Vagina (tissue), 2 donors: ENCODE data around the gene GPR37L1. TPM values are rescaled to one million over a fixed set of nuclear protein-coding genes. Genes with fewer than 3 reads are reported as not detected.
A peak's percentile ranks its signal among the peaks of the same experiment; 100 is the strongest.

Experiments
- DNase-seq, 2 donors: peaks; one replicate each; pipeline ENCODE4 v3.0.0-alpha.2; 2017; ENCODE audit errors: extremely low spot score in 2 of 2
- H3K27ac ChIP-seq: fragments of 200-600 bp; sonication (generic); one replicate; pipeline ENCODE4 v1.5.1; 2019
- H3K27me3 ChIP-seq: fragments of 200-600 bp; sonication (generic); one replicate; pipeline ENCODE4 v1.5.1; 2019
- H3K36me3 ChIP-seq, 2 donors: fragments of 200-600 bp; sonication (generic); one replicate each; pipeline ENCODE4 v1.5.1; 2017 to 2019
- H3K4me1 ChIP-seq: fragments of 200-600 bp; sonication (generic); one replicate; pipeline ENCODE4 v1.5.1; 2019
- H3K4me3 ChIP-seq, 2 donors: fragments of 200-600 bp; sonication (generic); 1 replicate in 1 of 2; 2 replicates in 1 of 2; pipeline ENCODE4 v1.5.1; 2016 to 2019
- H3K9me3 ChIP-seq: fragments of 200-600 bp; sonication (generic); one replicate; pipeline ENCODE4 v1.5.1; 2019
- POLR2A ChIP-seq, 2 donors: fragments of 450-650 bp; IDR thresholded peaks; one replicate each; pipeline ENCODE4 v1.6.1; 2017; ENCODE audit warnings: antibody characterized with exemption in 2 of 2, mild to moderate bottlenecking in 2 of 2, moderate library complexity in 2 of 2
- POLR2AphosphoS5 ChIP-seq, 2 donors: sonication (generic); formaldehyde crosslinking; IDR thresholded peaks; one replicate each; pipeline ENCODE4 v1.9.0; 2017; ENCODE audit warnings: antibody characterized with exemption in 2 of 2, mild to moderate bottlenecking in 2 of 2, low read depth in 1 of 2; ENCODE audit not compliant: insufficient read depth in 1 of 2
- intact Hi-C: fragments of 100-400 bp; cut with DNase I; formaldehyde crosslinking; loops from one replicate; pipeline ENCODE4 v1.15.1; 2023
- total RNA-seq: library from RNA; depleted of rRNA; stranded (reverse); fragments of >200 nt; gene quantifications from one replicate; pipeline ENCODE4 v1.2.3, GENCODE V29; 2016
- TF ChIP-seq, protein P1 (sequence below), 3 experiments: fragments of 450-650 bp in 2 of 3; fragments of 200-600 bp in 1 of 3; sonication (generic) in 1 of 3; IDR thresholded peaks; one replicate each; pipeline ENCODE4 v1.5.1; 2017 to 2019; ENCODE audit warnings: antibody characterized with exemption in 3 of 3, mild to moderate bottlenecking in 2 of 3, moderate library complexity in 2 of 3

The GPR37L1 gene, protein sequence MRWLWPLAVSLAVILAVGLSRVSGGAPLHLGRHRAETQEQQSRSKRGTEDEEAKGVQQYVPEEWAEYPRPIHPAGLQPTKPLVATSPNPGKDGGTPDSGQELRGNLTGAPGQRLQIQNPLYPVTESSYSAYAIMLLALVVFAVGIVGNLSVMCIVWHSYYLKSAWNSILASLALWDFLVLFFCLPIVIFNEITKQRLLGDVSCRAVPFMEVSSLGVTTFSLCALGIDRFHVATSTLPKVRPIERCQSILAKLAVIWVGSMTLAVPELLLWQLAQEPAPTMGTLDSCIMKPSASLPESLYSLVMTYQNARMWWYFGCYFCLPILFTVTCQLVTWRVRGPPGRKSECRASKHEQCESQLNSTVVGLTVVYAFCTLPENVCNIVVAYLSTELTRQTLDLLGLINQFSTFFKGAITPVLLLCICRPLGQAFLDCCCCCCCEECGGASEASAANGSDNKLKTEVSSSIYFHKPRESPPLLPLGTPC
- 0.25 TPM for total RNA-seq

GRCh38 chr1:202122639-202123335 is at the start of gene GPR37L1:
Gene GPR37L1, plus strand, starts transcription at chr1:202122917. Its CDS starts 47 bp downstream, at chr1:202122964.
- TF ChIP-seq POLR2AphosphoS5 (IDR thresholded peaks at IDR 0.05; ENCODE audit: insufficient read depth in 1 of 2, low read depth in 1 of 2) (no peak), POLR2A (IDR thresholded peaks at IDR 0.05) (no peak)
- TF ChIP-seq, protein P1, sequence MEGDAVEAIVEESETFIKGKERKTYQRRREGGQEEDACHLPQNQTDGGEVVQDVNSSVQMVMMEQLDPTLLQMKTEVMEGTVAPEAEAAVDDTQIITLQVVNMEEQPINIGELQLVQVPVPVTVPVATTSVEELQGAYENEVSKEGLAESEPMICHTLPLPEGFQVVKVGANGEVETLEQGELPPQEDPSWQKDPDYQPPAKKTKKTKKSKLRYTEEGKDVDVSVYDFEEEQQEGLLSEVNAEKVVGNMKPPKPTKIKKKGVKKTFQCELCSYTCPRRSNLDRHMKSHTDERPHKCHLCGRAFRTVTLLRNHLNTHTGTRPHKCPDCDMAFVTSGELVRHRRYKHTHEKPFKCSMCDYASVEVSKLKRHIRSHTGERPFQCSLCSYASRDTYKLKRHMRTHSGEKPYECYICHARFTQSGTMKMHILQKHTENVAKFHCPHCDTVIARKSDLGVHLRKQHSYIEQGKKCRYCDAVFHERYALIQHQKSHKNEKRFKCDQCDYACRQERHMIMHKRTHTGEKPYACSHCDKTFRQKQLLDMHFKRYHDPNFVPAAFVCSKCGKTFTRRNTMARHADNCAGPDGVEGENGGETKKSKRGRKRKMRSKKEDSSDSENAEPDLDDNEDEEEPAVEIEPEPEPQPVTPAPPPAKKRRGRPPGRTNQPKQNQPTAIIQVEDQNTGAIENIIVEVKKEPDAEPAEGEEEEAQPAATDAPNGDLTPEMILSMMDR (IDR thresholded peaks at IDR 0.05) = peak in 1 of 3 experiments; percentile 39
- no peaks in the 10 kb centered on the region for H3K9me3 ChIP-seq
- H3K27me3 ChIP-seq = no peaks in the 10 kb centered on the region
- DNase-seq = no peak
- H3K4me1 ChIP-seq = no peaks in the 10 kb centered on the region
- intact Hi-C loops = no loop called here
- no peak within 1 kb of the TSS for H3K4me3 ChIP-seq
- H3K27ac ChIP-seq = no peak within 1 kb of the TSS
- H3K36me3 ChIP-seq = no peaks in the 10 kb centered on the region

GRCh38 chr1:202073206-202073605 is 49.5 kb upstream of the GPR37L1 start:
- intact Hi-C loops = no loop called here
- no peak overlapping the region for H3K27ac ChIP-seq

DNA sequence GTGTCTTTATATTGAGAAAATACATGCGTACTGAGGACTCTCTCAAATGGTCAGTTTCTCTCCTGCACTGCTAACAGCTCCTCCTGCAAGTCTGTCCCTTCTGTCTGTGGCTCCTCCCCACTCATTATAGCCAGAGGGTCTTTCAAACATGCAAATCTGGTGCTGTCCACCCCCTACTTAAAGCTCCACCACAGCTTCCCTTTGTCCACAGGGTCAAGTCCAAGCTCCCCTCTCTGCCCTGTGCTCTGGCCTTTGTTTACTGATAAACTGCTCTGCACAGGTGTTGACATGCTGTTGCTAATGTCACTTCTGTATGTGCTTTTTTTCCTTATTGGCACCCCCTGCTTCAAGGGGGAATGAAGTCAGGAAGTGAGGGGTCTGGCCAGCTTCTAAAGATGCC is 47.7 kb upstream of the GPR37L1 start:
- no peaks in the 10 kb centered on the region for H3K4me1 ChIP-seq
- TF ChIP-seq POLR2A (IDR thresholded peaks at IDR 0.05) = no peak
- TF ChIP-seq, protein P1 (IDR thresholded peaks at IDR 0.05) = no peak
- TF ChIP-seq POLR2AphosphoS5 (IDR thresholded peaks at IDR 0.05; ENCODE audit: insufficient read depth in 1 of 2, low read depth in 1 of 2) = no peak
- H3K27me3 ChIP-seq = no peaks in the 10 kb centered on the region
- DNase-seq = no peak
- intact Hi-C loops = no loop called here
- H3K27ac ChIP-seq = no peak overlapping the region
- no peak overlapping the region for H3K4me3 ChIP-seq
- no peaks in the 10 kb centered on the region for H3K9me3 ChIP-seq
- H3K36me3 ChIP-seq = no peaks in the 10 kb centered on the region

More at GRCh38 chr1:202073206-202073605, 49.5 kb upstream of the GPR37L1 start:
- H3K27me3 ChIP-seq = no peaks in the 10 kb centered on the region
- TF ChIP-seq, protein P1 (IDR thresholded peaks at IDR 0.05) = no peak
- TF ChIP-seq POLR2AphosphoS5 (IDR thresholded peaks at IDR 0.05; ENCODE audit: insufficient read depth in 1 of 2, low read depth in 1 of 2) = no peak
- TF ChIP-seq POLR2A (IDR thresholded peaks at IDR 0.05) = no peak
- no peak for DNase-seq
- H3K4me3 ChIP-seq = no peak overlapping the region
- H3K9me3 ChIP-seq = no peaks in the 10 kb centered on the region
- H3K36me3 ChIP-seq = no peaks in the 10 kb centered on the region
- H3K4me1 ChIP-seq = no peaks in the 10 kb centered on the region

DNA sequence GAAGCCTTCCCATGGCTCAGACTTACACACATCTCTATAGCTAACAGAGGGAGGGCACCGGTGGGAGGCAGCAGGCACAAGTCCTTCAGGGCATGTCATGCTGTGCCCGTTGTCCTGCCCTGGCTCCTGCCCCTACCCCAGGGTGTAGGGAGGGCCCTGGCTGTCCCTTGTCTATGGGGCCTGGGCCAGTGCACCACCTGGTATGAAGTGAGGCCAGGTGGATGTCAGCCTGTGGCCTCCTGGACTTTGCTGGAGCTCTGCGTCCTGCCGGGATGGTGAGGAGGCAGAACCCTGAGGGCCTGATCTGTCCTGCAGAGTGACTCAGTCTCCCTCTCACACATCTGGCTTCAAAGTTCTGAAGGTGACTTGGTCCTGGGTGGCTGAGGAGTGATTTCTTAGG is 47.3 kb upstream of the GPR37L1 start:
- Histone ChIP-seq H3K36me3 (no peaks in the 10 kb centered on the region), H3K4me1 (no peaks in the 10 kb centered on the region), H3K27ac (no peak overlapping the region), H3K9me3 (no peaks in the 10 kb centered on the region), H3K27me3 (no peaks in the 10 kb centered on the region), H3K4me3 (no peak overlapping the region)
- intact Hi-C loops = no loop called here
- TF ChIP-seq POLR2A (IDR thresholded peaks at IDR 0.05) (no peak), POLR2AphosphoS5 (IDR thresholded peaks at IDR 0.05; ENCODE audit: insufficient read depth in 1 of 2, low read depth in 1 of 2) (no peak)
- TF ChIP-seq, protein P1 (IDR thresholded peaks at IDR 0.05) = no peak
- no peak for DNase-seq
